ENCODE data around the gene XPNPEP2.

- TF ChIP-seq CTCF (IDR thresholded peaks at IDR 0.05) = no peak
- TF ChIP-seq POLR2A (IDR thresholded peaks at IDR 0.05) = no peak
Measured at GRCh38 chrX:129818123-129818522, 79.3 kb downstream of the XPNPEP2 start.

All from heart left ventricle (tissue), 13 donors.